ENCODE measurements around the gene PPARG.
"Not testable (repeated sequence)": the region's sequence is repeated elsewhere in the genome, so short reads cannot be mapped to it uniquely, and the experiment has no call there.

PPARG gene

GRCh38 chr3:12465151-12465835 lies 176.4 kb downstream of the PPARG start:
- DNase-seq (ENCODE audit: low read depth): no peak
- H3K4me3 ChIP-seq (ENCODE audit: low read depth, low read length): no peak overlapping the region
- in situ Hi-C loops (cut with HindIII; ENCODE audit: low sequenced_read_pairs): no loop called here
- TF ChIP-seq CTCF (IDR thresholded peaks at IDR 0.05; ENCODE audit: low read depth, low read length, missing control alignments): no peak

- in situ Hi-C loops (cut with HindIII; ENCODE audit: low sequenced_read_pairs): no loop called here
- no peak overlapping the region for H3K4me3 ChIP-seq (ENCODE audit: low read depth, low read length)
- no peak for TF ChIP-seq CTCF (IDR thresholded peaks at IDR 0.05; ENCODE audit: low read depth, low read length, missing control alignments)
- DNase-seq (ENCODE audit: low read depth): no peak
These were observed 177.0 kb downstream of the PPARG start for GRCh38 chr3:12465836-12466225.

- no peak for DNase-seq (ENCODE audit: low read depth)
- H3K4me3 ChIP-seq (ENCODE audit: low read depth, low read length): no peak overlapping the region
- TF ChIP-seq CTCF (IDR thresholded peaks at IDR 0.05; ENCODE audit: low read depth, low read length, missing control alignments): no peak
- in situ Hi-C loops (cut with HindIII; ENCODE audit: low sequenced_read_pairs): no loop called here
These were observed 178.9 kb downstream of the PPARG start for GRCh38 chr3:12467746-12468145.

GRCh38 chr3:12468276-12468675 lies 179.4 kb downstream of the PPARG start:
- H3K4me3 ChIP-seq (ENCODE audit: low read depth, low read length): no peak overlapping the region
- in situ Hi-C loops (cut with HindIII; ENCODE audit: low sequenced_read_pairs): no loop called here
- no peak for DNase-seq (ENCODE audit: low read depth)
- TF ChIP-seq CTCF (IDR thresholded peaks at IDR 0.05; ENCODE audit: low read depth, low read length, missing control alignments): no peak

DNA sequence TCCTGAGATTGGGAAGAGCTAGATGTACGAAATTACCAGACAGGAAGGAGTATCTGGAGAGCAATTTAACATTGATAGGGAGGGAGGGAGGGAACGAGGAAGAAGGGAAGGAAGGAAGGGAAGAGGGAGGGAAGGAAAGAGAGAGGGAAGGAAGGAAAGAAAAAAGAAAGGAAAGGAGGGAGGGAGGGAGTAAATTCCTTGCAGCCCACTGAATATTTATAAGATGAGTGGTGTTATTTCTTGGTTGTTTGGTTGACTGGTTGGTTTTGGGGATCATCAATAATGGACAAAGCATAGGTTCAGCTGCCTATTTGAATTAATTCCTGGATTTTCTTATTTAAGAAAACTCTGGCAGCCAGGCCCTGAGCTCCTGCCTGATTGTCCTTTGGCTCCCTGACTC lies 179.9 kb downstream of the PPARG start:
- no peak for DNase-seq (ENCODE audit: low read depth)
- no peak overlapping the region for H3K4me3 ChIP-seq (ENCODE audit: low read depth, low read length)
- TF ChIP-seq CTCF (IDR thresholded peaks at IDR 0.05; ENCODE audit: low read depth, low read length, missing control alignments): no peak
- in situ Hi-C loops (cut with HindIII; ENCODE audit: low sequenced_read_pairs): no loop called here

DNA sequence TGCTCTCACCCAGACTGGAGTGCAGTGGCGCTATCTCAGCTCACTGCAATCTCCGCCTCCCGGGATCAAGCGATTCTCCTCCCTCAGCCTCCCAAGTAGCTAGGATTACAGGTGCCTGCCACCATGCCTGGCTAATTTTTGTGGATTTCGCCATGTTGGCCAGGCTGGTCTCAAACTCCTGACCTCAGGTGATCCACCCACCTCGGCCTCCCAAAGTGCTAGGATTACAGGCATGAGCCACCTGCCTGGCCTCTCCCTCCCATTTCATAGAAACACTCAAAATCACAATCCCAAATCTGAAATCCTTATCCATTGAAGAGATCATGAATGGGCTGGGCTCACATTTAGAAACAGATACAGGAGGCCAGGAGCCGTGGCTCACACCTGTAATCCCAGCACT lies 180.4 kb downstream of the PPARG start:
- H3K4me3 ChIP-seq (ENCODE audit: low read depth, low read length); in situ Hi-C loops (cut with HindIII; ENCODE audit: low sequenced_read_pairs); DNase-seq (ENCODE audit: low read depth): not testable (repeated sequence)

GRCh38 chr3:12470111-12470510 lies 181.2 kb downstream of the PPARG start:
- in situ Hi-C loops (cut with HindIII; ENCODE audit: low sequenced_read_pairs): no loop called here
- no peak for TF ChIP-seq CTCF (IDR thresholded peaks at IDR 0.05; ENCODE audit: low read depth, low read length, missing control alignments)
- H3K4me3 ChIP-seq (ENCODE audit: low read depth, low read length): no peak overlapping the region
- DNase-seq (ENCODE audit: low read depth): peak; percentile 23

Data from astrocyte of the cerebellum (primary cell).